ENCODE measurements around the gene TUBB2B. TPM values are rescaled to one million over a fixed set of nuclear protein-coding genes. Genes with fewer than 3 reads are reported as not detected.

TUBB2B gene
- total RNA-seq, 1 experiment from 2014 or later, result 0.86 TPM

DNA sequence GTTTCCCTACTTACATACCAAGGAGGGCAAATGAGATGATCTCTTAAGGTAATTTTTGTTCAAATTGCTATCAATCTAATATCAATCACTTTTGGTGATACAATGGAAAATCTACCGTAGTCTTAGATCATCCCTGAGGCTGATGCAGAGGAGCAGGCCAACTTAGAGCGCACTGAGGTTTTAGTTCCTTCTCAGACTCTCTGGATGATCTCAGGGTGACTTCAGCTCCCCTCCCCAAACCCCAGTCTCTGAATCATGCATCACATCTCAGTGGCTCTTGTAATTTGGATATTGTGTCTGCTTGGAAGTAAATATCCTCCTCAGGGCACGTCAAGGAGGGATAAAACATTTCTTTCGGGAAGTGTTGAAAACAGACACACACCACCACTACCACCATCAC lies 5.9 kb downstream of the TUBB2B start:
- Histone ChIP-seq H3K4me2 (ENCODE audit: low read length) (no peak overlapping the region), H3K9ac (ENCODE audit: low read length) (no peak overlapping the region), H3K79me2 (ENCODE audit: insufficient read depth, low read length) (no peaks in the 10 kb centered on the region), H3K27me3 (ENCODE audit: insufficient read depth, low read length) (no peaks in the 10 kb centered on the region), H3K4me1 (ENCODE audit: control insufficient read depth in 1 of 2, insufficient read depth in 2 of 2, low read length in 2 of 2) (no peaks in the 10 kb centered on the region), H3K9me3 (ENCODE audit: control insufficient read depth in 1 of 2, insufficient read depth in 1 of 2, low read depth in 1 of 2, low read length in 2 of 2) (no peaks in the 10 kb centered on the region), H3K27ac (ENCODE audit: low read depth, low read length) (no peak overlapping the region), H4K20me1 (ENCODE audit: insufficient read depth) (no peaks in the 10 kb centered on the region), H3K9me2 (ENCODE audit: insufficient read depth) (no peaks in the 10 kb centered on the region), H3K4me3 (replicated peaks in 1 of 2; ENCODE audit: low read depth in 1 of 2, low read length in 2 of 2) (no peak overlapping the region), H3K36me3 (ENCODE audit: control insufficient read depth in 1 of 2, insufficient read depth in 2 of 2, low read length in 2 of 2) (no peaks in the 10 kb centered on the region), H2AFZ (ENCODE audit: low read depth, low read length, poor library complexity, severe bottlenecking) (no peak overlapping the region)
- intact Hi-C loops (cut with micrococcal nuclease), result no loop called here
- TF ChIP-seq, protein P1, sequence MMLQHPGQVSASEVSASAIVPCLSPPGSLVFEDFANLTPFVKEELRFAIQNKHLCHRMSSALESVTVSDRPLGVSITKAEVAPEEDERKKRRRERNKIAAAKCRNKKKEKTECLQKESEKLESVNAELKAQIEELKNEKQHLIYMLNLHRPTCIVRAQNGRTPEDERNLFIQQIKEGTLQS (IDR thresholded peaks at IDR 0.05), result no peak
- TF ChIP-seq, protein P2, sequence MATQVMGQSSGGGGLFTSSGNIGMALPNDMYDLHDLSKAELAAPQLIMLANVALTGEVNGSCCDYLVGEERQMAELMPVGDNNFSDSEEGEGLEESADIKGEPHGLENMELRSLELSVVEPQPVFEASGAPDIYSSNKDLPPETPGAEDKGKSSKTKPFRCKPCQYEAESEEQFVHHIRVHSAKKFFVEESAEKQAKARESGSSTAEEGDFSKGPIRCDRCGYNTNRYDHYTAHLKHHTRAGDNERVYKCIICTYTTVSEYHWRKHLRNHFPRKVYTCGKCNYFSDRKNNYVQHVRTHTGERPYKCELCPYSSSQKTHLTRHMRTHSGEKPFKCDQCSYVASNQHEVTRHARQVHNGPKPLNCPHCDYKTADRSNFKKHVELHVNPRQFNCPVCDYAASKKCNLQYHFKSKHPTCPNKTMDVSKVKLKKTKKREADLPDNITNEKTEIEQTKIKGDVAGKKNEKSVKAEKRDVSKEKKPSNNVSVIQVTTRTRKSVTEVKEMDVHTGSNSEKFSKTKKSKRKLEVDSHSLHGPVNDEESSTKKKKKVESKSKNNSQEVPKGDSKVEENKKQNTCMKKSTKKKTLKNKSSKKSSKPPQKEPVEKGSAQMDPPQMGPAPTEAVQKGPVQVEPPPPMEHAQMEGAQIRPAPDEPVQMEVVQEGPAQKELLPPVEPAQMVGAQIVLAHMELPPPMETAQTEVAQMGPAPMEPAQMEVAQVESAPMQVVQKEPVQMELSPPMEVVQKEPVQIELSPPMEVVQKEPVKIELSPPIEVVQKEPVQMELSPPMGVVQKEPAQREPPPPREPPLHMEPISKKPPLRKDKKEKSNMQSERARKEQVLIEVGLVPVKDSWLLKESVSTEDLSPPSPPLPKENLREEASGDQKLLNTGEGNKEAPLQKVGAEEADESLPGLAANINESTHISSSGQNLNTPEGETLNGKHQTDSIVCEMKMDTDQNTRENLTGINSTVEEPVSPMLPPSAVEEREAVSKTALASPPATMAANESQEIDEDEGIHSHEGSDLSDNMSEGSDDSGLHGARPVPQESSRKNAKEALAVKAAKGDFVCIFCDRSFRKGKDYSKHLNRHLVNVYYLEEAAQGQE (IDR thresholded peaks at IDR 0.05; ENCODE audit: low read depth), result no peak
- TF ChIP-seq POLR2A (IDR thresholded peaks at IDR 0.05; ENCODE audit: borderline replicate concordance, extremely low read depth, insufficient read depth, insufficient read length), result no peak
- TF ChIP-seq SRF (IDR thresholded peaks at IDR 0.05; ENCODE audit: low read depth), result no peak
- no peak for TF ChIP-seq ELF1 (IDR thresholded peaks at IDR 0.05; ENCODE audit: borderline replicate concordance, low read depth)
- TF ChIP-seq RAD21 (IDR thresholded peaks at IDR 0.05; ENCODE audit: low read depth), result no peak
- no peak for TF ChIP-seq EZH2phosphoT487 (IDR thresholded peaks at IDR 0.05; ENCODE audit: borderline replicate concordance)
- TF ChIP-seq, protein P3, sequence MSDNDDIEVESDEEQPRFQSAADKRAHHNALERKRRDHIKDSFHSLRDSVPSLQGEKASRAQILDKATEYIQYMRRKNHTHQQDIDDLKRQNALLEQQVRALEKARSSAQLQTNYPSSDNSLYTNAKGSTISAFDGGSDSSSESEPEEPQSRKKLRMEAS (IDR thresholded peaks at IDR 0.05), result no peak
- TF ChIP-seq CBX3 (IDR thresholded peaks at IDR 0.05; ENCODE audit: low read depth), result no peak
- no peak for TF ChIP-seq JUND (IDR thresholded peaks at IDR 0.05)
- TF ChIP-seq, protein P4, sequence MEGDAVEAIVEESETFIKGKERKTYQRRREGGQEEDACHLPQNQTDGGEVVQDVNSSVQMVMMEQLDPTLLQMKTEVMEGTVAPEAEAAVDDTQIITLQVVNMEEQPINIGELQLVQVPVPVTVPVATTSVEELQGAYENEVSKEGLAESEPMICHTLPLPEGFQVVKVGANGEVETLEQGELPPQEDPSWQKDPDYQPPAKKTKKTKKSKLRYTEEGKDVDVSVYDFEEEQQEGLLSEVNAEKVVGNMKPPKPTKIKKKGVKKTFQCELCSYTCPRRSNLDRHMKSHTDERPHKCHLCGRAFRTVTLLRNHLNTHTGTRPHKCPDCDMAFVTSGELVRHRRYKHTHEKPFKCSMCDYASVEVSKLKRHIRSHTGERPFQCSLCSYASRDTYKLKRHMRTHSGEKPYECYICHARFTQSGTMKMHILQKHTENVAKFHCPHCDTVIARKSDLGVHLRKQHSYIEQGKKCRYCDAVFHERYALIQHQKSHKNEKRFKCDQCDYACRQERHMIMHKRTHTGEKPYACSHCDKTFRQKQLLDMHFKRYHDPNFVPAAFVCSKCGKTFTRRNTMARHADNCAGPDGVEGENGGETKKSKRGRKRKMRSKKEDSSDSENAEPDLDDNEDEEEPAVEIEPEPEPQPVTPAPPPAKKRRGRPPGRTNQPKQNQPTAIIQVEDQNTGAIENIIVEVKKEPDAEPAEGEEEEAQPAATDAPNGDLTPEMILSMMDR (IDR thresholded peaks at IDR 0.05 in 2 of 3, conservative IDR thresholded peaks at IDR 0.05 in 1 of 3; ENCODE audit: borderline replicate concordance in 1 of 3, insufficient read depth in 1 of 3, low read depth in 2 of 3, low read length in 2 of 3), result no peak
- TF ChIP-seq EZH2 (IDR thresholded peaks at IDR 0.05), result no peak
- ChIA-PET RAD21 (ENCODE audit: low non-redundant PET in 1 of 2, low total read pairs in 2 of 2, uncharacterized antibody in 2 of 2, unreplicated experiment in 2 of 2) (no interaction called here), POLR2A (no interaction called here), CTCF (no interaction called here)
- DNase-seq (ENCODE audit: low read depth, low spot score), result no peak
- no peak for ATAC-seq
- BruUV-seq (replicated peaks), result no TSS peak

Data from HCT116 (cell line).